ENCODE data around the gene FSIP1.

The FSIP1 gene

GRCh38 chr15:39720081-39720480 is 62.6 kb downstream of the FSIP1 start:
- DNase-seq (ENCODE audit: low spot score) = no peak

GRCh38 chr15:39719109-39719508 is 63.5 kb downstream of the FSIP1 start:
- DNase-seq (ENCODE audit: low spot score) = no peak

- DNase-seq (ENCODE audit: low spot score) = no peak
Measured at GRCh38 chr15:39717134-39717533, 65.5 kb downstream of the FSIP1 start.

DNA sequence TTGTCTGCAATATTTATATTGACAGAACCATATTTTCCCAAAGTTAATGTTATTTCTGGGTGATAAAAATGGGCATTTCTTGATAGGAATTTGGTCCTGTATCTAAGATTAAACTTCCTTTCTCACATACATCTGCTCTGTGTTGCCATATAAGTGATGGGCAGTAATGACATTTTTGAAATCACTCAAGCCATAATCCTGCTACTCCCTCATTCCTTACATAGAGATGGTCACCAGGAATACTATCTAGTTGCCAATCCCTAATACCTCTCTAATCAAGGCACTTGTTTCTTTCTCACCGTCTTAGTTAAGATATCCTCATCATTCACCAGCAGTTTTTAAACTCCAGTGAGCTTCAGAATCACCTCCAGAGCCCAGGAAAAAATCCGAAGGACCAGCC is 68.4 kb downstream of the FSIP1 start:
- DNase-seq (ENCODE audit: low spot score) = no peak

- DNase-seq (ENCODE audit: low spot score) = no peak
Measured at GRCh38 chr15:39713846-39714245, 68.8 kb downstream of the FSIP1 start.

DNA sequence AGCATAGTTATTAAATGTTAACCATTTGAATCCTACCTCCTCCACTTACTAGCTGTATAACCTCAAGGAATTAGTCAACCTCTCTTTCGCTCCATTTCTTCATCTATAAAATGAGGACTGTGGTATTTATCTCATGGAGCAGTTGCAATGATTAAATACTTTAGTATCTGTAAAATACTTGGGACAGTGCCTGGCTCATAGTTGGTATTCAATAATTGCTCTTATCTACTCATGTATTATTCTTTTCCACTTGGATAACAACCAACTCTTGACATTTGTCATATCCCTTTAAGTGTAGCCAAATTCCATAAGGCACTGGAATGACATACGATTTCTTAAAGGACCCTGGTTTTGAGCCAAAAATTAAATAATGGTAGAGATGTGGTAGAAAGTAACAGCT is 72.0 kb downstream of the FSIP1 start:
- no peak for DNase-seq (ENCODE audit: low spot score)

GRCh38 chr15:39709941-39710340 is 72.7 kb downstream of the FSIP1 start:
- DNase-seq (ENCODE audit: low spot score) = no peak

GRCh38 chr15:39706206-39706605 is 76.4 kb downstream of the FSIP1 start:
- no peak for DNase-seq (ENCODE audit: low spot score)

- no peak for DNase-seq (ENCODE audit: low spot score)
Measured at GRCh38 chr15:39704689-39705088, 78.0 kb downstream of the FSIP1 start.

GRCh38 chr15:39704235-39704634 is 78.4 kb downstream of the FSIP1 start:
- no peak for DNase-seq (ENCODE audit: low spot score)

GRCh38 chr15:39701988-39702387 is 80.7 kb downstream of the FSIP1 start:
- DNase-seq (ENCODE audit: low spot score) = no peak

DNA sequence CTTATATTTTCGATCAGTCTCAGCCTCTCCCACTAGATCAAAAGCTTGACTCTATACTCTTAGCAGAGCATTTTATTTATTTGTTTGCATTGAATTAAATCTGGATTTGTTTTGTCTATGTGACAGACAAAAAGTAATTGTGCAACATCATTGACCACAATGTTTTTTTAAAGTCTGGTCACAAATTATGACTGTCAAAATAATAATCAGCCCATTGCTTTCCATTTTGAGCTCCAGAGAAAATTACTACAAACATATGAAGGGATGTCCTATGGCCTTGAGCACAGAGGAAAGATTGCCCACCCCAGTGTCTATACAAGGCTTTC is 82.3 kb downstream of the FSIP1 start:
- no peak for DNase-seq (ENCODE audit: low spot score)

- DNase-seq (ENCODE audit: low spot score) = no peak
Measured at GRCh38 chr15:39699516-39700374, 82.9 kb downstream of the FSIP1 start.

- no peak for DNase-seq (ENCODE audit: low spot score)
Measured at GRCh38 chr15:39698444-39699390, 83.9 kb downstream of the FSIP1 start.

DNA sequence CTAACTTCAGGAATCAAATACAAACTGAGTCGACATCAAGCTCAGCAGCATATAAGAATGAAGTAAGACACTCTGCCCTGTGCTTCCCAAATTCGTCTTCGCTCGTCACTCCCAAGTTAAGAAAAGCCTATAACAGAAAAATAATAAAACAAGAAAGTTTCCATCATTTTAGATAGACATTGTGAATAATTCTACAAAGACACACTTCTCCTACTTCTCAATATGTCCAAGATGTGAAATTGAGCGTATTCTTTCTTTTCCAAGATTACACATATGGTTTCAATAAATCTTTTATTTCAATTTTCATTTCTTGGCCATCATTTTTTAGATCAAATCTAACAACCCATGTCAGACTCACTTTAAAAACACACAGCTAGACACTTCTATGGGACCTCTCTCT is 85.1 kb downstream of the FSIP1 start:
- no peak for DNase-seq (ENCODE audit: low spot score)

- no peak for DNase-seq (ENCODE audit: low spot score)
Measured at GRCh38 chr15:39695793-39696192, 86.8 kb downstream of the FSIP1 start.

GRCh38 chr15:39692356-39693327 is 90.0 kb downstream of the FSIP1 start:
- DNase-seq (ENCODE audit: low spot score) = peak; percentile 58

DNA sequence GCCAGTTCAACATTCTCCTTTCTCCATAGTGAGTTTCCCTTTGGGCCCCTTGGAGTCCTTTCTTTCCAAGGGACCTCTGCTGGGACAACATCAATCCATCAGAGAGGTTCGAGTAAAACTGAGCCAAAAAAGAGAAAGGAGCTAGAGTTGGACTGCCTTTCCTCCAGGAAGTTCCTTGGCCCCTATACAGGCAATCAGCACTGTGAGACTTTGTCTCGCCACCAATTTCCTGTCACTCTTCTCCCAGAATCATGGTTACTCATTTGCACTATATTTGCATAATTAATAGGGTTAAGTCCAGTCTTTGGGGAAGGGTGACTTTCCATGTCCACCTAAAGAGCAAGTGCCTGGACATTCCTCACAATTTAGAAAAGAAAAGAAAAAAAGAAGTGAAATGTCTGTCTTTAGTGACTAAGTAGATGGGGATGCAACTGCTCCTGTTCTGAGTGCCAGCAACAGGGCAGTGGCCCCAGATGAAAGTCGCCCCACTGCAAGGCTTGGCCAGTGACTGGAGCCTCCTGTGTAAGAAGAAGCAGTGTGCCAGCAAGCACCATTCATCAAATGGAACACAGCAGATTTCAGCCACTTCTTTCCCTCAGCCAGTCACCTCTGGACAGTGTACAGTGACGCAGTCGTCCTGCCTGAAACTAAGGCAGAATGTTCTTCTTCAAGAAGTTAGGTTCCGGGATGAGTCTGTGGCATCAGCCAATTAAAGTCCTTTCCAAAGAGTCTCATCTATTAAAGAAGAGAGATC is 91.6 kb downstream of the FSIP1 start:
- no peak for DNase-seq (ENCODE audit: low spot score)

DNA sequence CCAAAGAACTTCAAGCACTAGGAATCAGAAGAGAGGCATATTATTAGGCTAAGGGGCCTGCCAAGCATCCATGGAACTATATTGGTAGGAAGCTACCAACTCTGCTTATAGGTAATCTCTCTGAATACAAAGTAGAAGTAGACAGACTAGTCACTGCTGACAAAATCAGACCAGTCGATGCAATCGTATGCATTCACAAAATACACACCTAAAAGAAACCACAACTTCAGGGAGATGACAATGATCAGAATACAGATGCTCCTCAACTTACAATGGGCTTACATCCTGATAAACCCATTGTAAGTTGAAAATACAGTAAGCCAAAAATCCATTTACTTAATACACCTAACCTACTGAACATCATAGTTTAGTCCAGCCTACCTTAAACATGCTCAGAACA is 94.7 kb downstream of the FSIP1 start:
- no peak for DNase-seq (ENCODE audit: low spot score)

- peak; percentile 16 for DNase-seq (ENCODE audit: low spot score)
Measured at GRCh38 chr15:39685999-39686613, 96.5 kb downstream of the FSIP1 start.

GRCh38 chr15:39685367-39685766 is 97.3 kb downstream of the FSIP1 start:
- DNase-seq (ENCODE audit: low spot score) = no peak
